CD4-positive, CD25-positive, alpha-beta regulatory T cell (primary cell): ENCODE data around the gene C1orf198. TPM values are rescaled to one million over a fixed set of nuclear protein-coding genes. Genes with fewer than 3 reads are reported as not detected.

Experiments used
- ATAC-seq, 2 donors: fragments of 150-1000 bp; cut with Tn5 transposase; one replicate each; pipeline ENCODE4 v1.10.0; 2021; ENCODE audit warnings: low read depth in 2 of 2, moderate number of reproducible peaks in 2 of 2, moderate library complexity in 1 of 2
- DNase-seq, 3 donors: peaks; one replicate each; pipeline versions ENCODE4 v3.0.0 to v3.0.0-alpha.2; 2012 to 2022; ENCODE audit warnings: mixed read lengths in 1 of 3
- H3K27ac ChIP-seq: one replicate; pipeline ENCODE4 v1.7.0; 2013; ENCODE audit warnings: mild to moderate bottlenecking, low read length; ENCODE audit not compliant: insufficient read depth, poor library complexity, severe bottlenecking
- H3K27me3 ChIP-seq: one replicate; pipeline ENCODE4 v1.7.0; 2013; ENCODE audit warnings: low read length; ENCODE audit not compliant: control insufficient read depth, insufficient read depth
- H3K36me3 ChIP-seq: one replicate; pipeline ENCODE4 v1.7.0; 2013; ENCODE audit warnings: mild to moderate bottlenecking, low read length, moderate library complexity; ENCODE audit not compliant: control insufficient read depth, insufficient read depth
- H3K4me1 ChIP-seq: 2 replicates; pipeline ENCODE4 v1.7.0; 2013; ENCODE audit warnings: mild to moderate bottlenecking, low read length; ENCODE audit not compliant: insufficient read depth, control insufficient read depth, poor library complexity, severe bottlenecking
- H3K4me3 ChIP-seq: one replicate; pipeline ENCODE4 v1.7.0; 2013; ENCODE audit warnings: low read depth, mild to moderate bottlenecking, low read length, moderate library complexity
- H3K9me3 ChIP-seq, 2 experiments: 1 replicate in 1 of 2; 2 replicates in 1 of 2; pipeline ENCODE4 v1.7.0; 2013; ENCODE audit warnings: low read length in 2 of 2, mild to moderate bottlenecking in 1 of 2, moderate library complexity in 1 of 2; ENCODE audit not compliant: control insufficient read depth in 2 of 2
- H3K27ac Mint-ChIP-seq, 3 donors: one replicate each; pipeline ENCODE4 v1.8.0; 2020 to 2022; ENCODE audit warnings: mild to moderate bottlenecking in 3 of 3, mixed read lengths in 3 of 3, moderate library complexity in 2 of 3
- H3K27me3 Mint-ChIP-seq: one replicate; pipeline ENCODE4 v1.8.0; 2022; ENCODE audit warnings: mild to moderate bottlenecking, mixed read lengths
- H3K36me3 Mint-ChIP-seq: one replicate; pipeline ENCODE4 v1.8.0; 2020; ENCODE audit warnings: mixed read lengths
- H3K4me1 Mint-ChIP-seq, 4 donors: one replicate each; pipeline ENCODE4 v1.8.0; 2020 to 2022; ENCODE audit warnings: mixed read lengths in 4 of 4, mild to moderate bottlenecking in 1 of 4
- H3K4me3 Mint-ChIP-seq, 4 donors: one replicate each; pipeline ENCODE4 v1.8.0; 2020 to 2022; ENCODE audit warnings: mild to moderate bottlenecking in 4 of 4, mixed read lengths in 4 of 4, moderate library complexity in 3 of 4
- H3K9me3 Mint-ChIP-seq, 7 donors: one replicate each; pipeline ENCODE4 v1.8.0; 2020 to 2022; ENCODE audit warnings: mixed read lengths in 7 of 7, mild to moderate bottlenecking in 3 of 7, moderate library complexity in 2 of 7
- polyA plus RNA-seq, 4 donors: library from polyadenylated mRNA; unstranded; fragments of 300-500 nt; fragmentation: Illumina TruSeq; gene quantifications; one replicate each; pipeline ENCODE4 v1.2.3, GENCODE V29; 2021
- total RNA-seq: library from RNA; stranded (reverse); gene quantifications from one replicate; pipeline ENCODE4 v1.2.3, GENCODE V29; 2022

The C1orf198 gene
- total and polyA plus RNA-seq, 5 donors from 2014 or later: 3.1 to 5.3 (median 4.1) TPM

GRCh38 chr1:230814949-230815692, 53.2 kb downstream of the C1orf198 start:
- Histone ChIP-seq H3K36me3 (no peaks in the 10 kb centered on the region), H3K4me1 (no peaks in the 10 kb centered on the region), H3K4me3 (no peak overlapping the region), H3K27ac (no peak overlapping the region), H3K27me3 (peaks cover 9% of the 10 kb centered on the region), H3K9me3 (peaks cover 12 to 14% of the 10 kb centered on the region in 2 experiments)
- no peak overlapping the region for H3K27ac Mint-ChIP-seq
- no peaks in the 10 kb centered on the region for H3K4me1 Mint-ChIP-seq
- H3K36me3 Mint-ChIP-seq: no peaks in the 10 kb centered on the region
- peaks cover 11% of the 10 kb centered on the region for H3K27me3 Mint-ChIP-seq
- DNase-seq (no peak), ATAC-seq (no peak)
- H3K4me3 Mint-ChIP-seq: no peak overlapping the region
- peaks cover 0 to 25% (median 9%) of the 10 kb centered on the region in 7 donors for H3K9me3 Mint-ChIP-seq

GRCh38 chr1:230812568-230812967, 55.8 kb downstream of the C1orf198 start:
- ATAC-seq: no peak
- no peak overlapping the region for H3K4me3 Mint-ChIP-seq
- peaks cover 12 to 14% of the 10 kb centered on the region in 2 experiments for H3K9me3 ChIP-seq
- H3K4me1 Mint-ChIP-seq: no peaks in the 10 kb centered on the region
- H3K4me1 ChIP-seq: no peaks in the 10 kb centered on the region
- H3K36me3 ChIP-seq: no peaks in the 10 kb centered on the region
- H3K4me3 ChIP-seq: no peak overlapping the region
- H3K27me3 ChIP-seq: peaks cover 9% of the 10 kb centered on the region
- no peaks in the 10 kb centered on the region for H3K36me3 Mint-ChIP-seq
- no peak overlapping the region for H3K27ac ChIP-seq
- DNase-seq: no peak
- H3K27me3 Mint-ChIP-seq: peaks cover 11% of the 10 kb centered on the region
- peaks cover 0 to 25% (median 6%) of the 10 kb centered on the region in 7 donors for H3K9me3 Mint-ChIP-seq
- H3K27ac Mint-ChIP-seq: no peak overlapping the region

- peaks cover 12 to 14% of the 10 kb centered on the region in 2 experiments for H3K9me3 ChIP-seq
- Mint-ChIP-seq H3K27me3 (peaks cover 11% of the 10 kb centered on the region), H3K9me3 (peaks cover 0 to 25% (median 8%) of the 10 kb centered on the region in 7 donors), H3K36me3 (no peaks in the 10 kb centered on the region), H3K4me3 (no peak overlapping the region), H3K4me1 (no peaks in the 10 kb centered on the region), H3K27ac (no peak overlapping the region)
- no peak overlapping the region for H3K4me3 ChIP-seq
- peaks cover 2% of the 10 kb centered on the region for H3K27me3 ChIP-seq
- no peak overlapping the region for H3K27ac ChIP-seq
- ATAC-seq: no peak
- no peaks in the 10 kb centered on the region for H3K36me3 ChIP-seq
- no peak for DNase-seq
- no peaks in the 10 kb centered on the region for H3K4me1 ChIP-seq
Measured at GRCh38 chr1:230809256-230809990, 58.9 kb downstream of the C1orf198 start.

- Histone ChIP-seq H3K27ac (no peak overlapping the region), H3K4me3 (no peak overlapping the region), H3K36me3 (no peaks in the 10 kb centered on the region), H3K27me3 (peaks cover 2% of the 10 kb centered on the region), H3K4me1 (no peaks in the 10 kb centered on the region), H3K9me3 (peaks cover 11 to 12% of the 10 kb centered on the region in 2 experiments)
- Mint-ChIP-seq H3K9me3 (peaks cover 0 to 19% (median 4%) of the 10 kb centered on the region in 7 donors), H3K4me3 (no peak overlapping the region), H3K36me3 (no peaks in the 10 kb centered on the region), H3K27ac (no peak overlapping the region), H3K4me1 (no peaks in the 10 kb centered on the region), H3K27me3 (peaks cover 5% of the 10 kb centered on the region)
- DNase-seq (no peak), ATAC-seq (no peak)
Measured at GRCh38 chr1:230808281-230808872, 59.9 kb downstream of the C1orf198 start.

- no peak overlapping the region for H3K4me3 ChIP-seq
- no peaks in the 10 kb centered on the region for H3K36me3 ChIP-seq
- Mint-ChIP-seq H3K9me3 (peaks cover 0 to 13% (median 3%) of the 10 kb centered on the region in 7 donors), H3K36me3 (no peaks in the 10 kb centered on the region), H3K4me3 (no peak overlapping the region), H3K27me3 (peaks cover 5% of the 10 kb centered on the region), H3K4me1 (no peaks in the 10 kb centered on the region), H3K27ac (no peak overlapping the region)
- DNase-seq (no peak), ATAC-seq (no peak)
- H3K27me3 ChIP-seq: no peaks in the 10 kb centered on the region
- peaks cover 6 to 7% of the 10 kb centered on the region in 2 experiments for H3K9me3 ChIP-seq
- no peaks in the 10 kb centered on the region for H3K4me1 ChIP-seq
- H3K27ac ChIP-seq: no peak overlapping the region
Measured at GRCh38 chr1:230807561-230808280, 60.6 kb downstream of the C1orf198 start.

GRCh38 chr1:230807029-230807428, 61.3 kb downstream of the C1orf198 start:
- no peak overlapping the region for H3K27ac ChIP-seq
- no peak for DNase-seq
- no peak for ATAC-seq
- H3K4me3 Mint-ChIP-seq: no peak overlapping the region
- H3K4me1 ChIP-seq: no peaks in the 10 kb centered on the region
- H3K27me3 Mint-ChIP-seq: peaks cover 10% of the 10 kb centered on the region
- no peaks in the 10 kb centered on the region for H3K27me3 ChIP-seq
- no peaks in the 10 kb centered on the region for H3K36me3 ChIP-seq
- peaks cover 0 to 7% (median 1%) of the 10 kb centered on the region in 7 donors for H3K9me3 Mint-ChIP-seq
- no peak overlapping the region for H3K4me3 ChIP-seq
- no peaks in the 10 kb centered on the region for H3K4me1 Mint-ChIP-seq
- no peaks in the 10 kb centered on the region for H3K9me3 ChIP-seq
- no peak overlapping the region for H3K27ac Mint-ChIP-seq
- no peaks in the 10 kb centered on the region for H3K36me3 Mint-ChIP-seq

GRCh38 chr1:230806552-230806951, 61.8 kb downstream of the C1orf198 start:
- Histone ChIP-seq H3K4me3 (no peak overlapping the region), H3K9me3 (no peaks in the 10 kb centered on the region), H3K36me3 (no peaks in the 10 kb centered on the region), H3K27me3 (no peaks in the 10 kb centered on the region), H3K4me1 (no peaks in the 10 kb centered on the region), H3K27ac (no peak overlapping the region)
- peaks cover 13% of the 10 kb centered on the region for H3K27me3 Mint-ChIP-seq
- no peak overlapping the region for H3K4me3 Mint-ChIP-seq
- peaks cover 0 to 3% (median 1%) of the 10 kb centered on the region in 7 donors for H3K9me3 Mint-ChIP-seq
- ATAC-seq: no peak
- DNase-seq: no peak
- no peaks in the 10 kb centered on the region for H3K4me1 Mint-ChIP-seq
- H3K36me3 Mint-ChIP-seq: no peaks in the 10 kb centered on the region
- no peak overlapping the region for H3K27ac Mint-ChIP-seq
